CD4-positive, alpha-beta T cell treated with Interleukin-4 for 1 hour (primary cell): ENCODE measurements around the gene PALS1.

Source experiments
- DNase-seq, 2 donors: peaks; one replicate each; pipeline ENCODE4 v3.0.0-alpha.2; 2020 to 2022

The PALS1 gene

GRCh38 chr14:67241411-67242167, at the start of gene PALS1:
Gene PALS1 (plus strand): TSS chr14:67241435. CDS start chr14:67279171, 37,736 bp downstream.
- DNase-seq: no peak

GRCh38 chr14:67191768-67192290, 49.4 kb upstream of the PALS1 start:
- DNase-seq: no peak

DNA sequence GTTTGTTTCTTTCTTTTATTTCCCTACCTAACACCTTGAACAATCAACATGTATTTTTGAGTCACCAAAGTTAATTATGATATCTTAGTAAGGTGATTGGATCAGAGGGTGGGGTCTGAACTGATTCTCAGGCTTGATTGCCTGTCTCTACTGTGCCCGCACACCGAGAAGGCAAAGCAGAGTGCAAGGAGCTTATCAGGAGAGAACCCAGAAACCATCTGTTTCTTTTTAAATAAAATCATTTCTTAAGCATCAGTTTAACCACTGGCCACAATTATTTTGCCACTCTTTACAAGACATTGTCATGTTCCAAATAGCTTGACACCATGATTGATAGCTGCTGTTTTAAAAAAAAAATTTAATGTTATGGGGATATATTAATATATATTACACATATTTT, 48.9 kb upstream of the PALS1 start:
- DNase-seq: no peak

DNA sequence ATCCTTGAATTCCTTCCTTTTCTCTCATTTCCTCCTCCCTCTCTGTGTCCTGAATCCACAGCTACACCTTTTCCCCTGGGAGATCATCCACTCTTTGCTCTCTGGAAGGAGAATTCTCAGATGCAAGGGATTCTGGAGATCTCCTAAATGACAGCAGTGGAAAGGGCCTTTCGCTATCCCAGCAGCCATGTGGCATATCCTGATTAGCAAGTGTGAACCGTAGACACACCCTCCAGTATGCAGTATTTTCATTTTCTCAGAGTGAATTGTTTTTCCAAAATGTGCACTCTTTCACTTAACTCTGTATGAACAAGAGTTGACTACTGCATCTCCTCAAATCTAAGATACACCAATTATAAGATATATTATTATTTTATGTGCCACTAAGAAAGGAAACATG, 46.0 kb upstream of the PALS1 start:
- DNase-seq: no peak

- no peak for DNase-seq
These were observed 42.2 kb upstream of the PALS1 start for GRCh38 chr14:67199016-67199415.

DNA sequence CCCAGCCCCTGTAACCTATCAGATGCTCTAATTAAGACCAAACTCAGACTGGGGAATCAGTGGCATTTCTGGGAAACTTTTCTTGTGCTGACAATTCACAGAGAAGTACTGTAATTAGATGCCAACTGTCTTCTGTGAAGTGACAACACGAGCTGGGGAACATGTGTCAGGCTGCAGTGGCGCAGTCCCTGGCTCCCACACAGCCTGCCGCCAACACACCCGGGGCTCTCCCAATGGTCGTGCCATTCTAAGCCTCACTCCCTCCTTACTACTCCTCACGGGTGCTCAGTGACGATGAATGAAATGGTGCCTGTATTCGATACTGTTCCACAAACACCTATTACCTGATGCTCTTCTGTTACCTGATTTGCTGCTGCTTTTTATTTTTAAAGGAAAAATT, 33.4 kb upstream of the PALS1 start:
- DNase-seq: no peak

- DNase-seq: no peak
These were observed 23.1 kb upstream of the PALS1 start for GRCh38 chr14:67218126-67218525.

GRCh38 chr14:67221248-67221981, 19.8 kb upstream of the PALS1 start:
- DNase-seq: no peak

- no peak for DNase-seq
These were observed 19.3 kb upstream of the PALS1 start for GRCh38 chr14:67221982-67222328.

DNA sequence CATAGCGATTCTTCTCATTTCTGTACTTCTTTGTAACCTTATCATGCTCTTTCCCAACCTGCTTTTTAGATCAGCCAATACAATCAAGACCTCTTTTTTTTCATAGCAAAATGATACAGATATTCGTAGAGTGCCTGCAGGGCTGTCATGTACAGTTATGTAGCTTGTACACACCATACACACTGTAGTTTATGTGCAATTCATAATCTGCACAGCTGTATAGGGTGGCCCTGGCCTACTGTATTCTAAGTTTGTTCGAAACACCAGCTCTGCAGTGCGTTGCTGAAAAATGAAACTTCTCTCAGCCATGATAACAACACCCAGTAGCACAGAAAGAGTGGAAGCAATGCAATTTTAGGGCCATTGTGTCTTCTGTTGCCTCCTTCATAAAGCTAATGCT, 15.7 kb upstream of the PALS1 start:
- DNase-seq: no peak

DNA sequence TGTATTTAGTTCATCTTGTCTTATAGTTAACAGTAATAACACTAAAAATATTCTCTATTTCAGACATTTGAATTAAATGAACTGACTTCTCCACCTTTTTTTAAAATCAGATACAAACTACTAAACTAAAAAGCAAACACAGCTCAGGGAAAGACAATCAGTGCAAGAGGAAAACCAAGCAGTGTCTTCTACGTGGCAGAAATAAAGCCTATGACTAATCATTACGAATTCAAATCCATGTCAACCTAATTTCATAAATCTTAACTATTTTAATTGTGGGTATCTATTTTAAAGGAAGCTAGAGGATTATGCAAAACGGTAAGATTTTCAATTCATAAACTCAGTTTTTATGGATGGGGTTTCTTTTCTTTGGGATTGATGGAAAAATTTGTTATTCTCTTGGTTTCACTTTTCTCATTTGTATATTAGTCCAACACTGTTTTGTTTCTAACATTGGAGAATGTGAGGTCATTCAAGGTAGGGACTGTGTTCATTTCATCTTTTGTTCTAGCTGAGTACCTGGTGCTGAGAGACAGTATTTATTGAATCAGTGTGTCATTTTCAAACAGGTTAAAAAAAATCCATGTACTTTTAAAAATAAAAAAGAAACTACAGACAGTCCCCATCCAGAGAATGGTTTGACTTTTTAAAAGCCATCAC, 12.8 kb upstream of the PALS1 start:
- no peak for DNase-seq

DNA sequence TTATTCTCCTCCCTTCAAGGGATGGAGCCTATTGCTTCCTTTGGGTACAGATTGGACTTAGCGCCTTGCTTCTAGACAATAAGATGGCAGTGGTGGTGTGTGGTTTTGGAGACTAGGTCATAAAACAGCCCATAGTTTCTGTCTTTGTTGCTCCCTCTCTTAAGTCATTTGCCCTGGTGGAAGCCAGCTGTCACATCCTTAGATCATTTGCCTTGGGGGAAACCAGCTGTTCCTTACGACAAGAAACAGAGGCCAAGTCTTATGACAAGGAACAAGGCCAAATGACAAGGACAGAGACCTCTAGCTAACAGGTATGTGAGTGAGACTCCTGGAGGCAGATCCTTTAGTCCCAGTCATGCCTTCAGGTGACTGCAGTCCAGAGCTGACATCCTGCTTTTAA, 9.2 kb upstream of the PALS1 start:
- no peak for DNase-seq

- no peak for DNase-seq
These were observed 8.6 kb upstream of the PALS1 start for GRCh38 chr14:67232621-67233020.

DNA sequence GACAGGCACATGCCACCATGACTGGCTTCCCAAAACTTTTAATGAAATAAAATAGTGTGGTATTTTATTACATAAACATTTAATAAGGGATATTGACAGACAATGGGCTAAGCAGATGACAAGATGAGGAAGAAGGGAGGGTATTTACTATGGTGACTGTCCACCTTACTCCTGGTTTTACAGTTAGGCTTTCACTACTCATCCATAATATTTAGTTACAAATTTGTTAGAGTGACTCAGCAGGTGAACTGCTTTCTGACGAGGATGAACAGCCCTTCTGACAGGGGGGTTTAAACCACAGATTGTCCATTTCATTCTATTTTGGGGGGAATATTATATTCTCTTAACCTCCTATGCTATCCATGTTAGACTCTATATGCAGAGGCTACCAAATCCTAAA, 3.6 kb upstream of the PALS1 start:
- DNase-seq: no peak

DNA sequence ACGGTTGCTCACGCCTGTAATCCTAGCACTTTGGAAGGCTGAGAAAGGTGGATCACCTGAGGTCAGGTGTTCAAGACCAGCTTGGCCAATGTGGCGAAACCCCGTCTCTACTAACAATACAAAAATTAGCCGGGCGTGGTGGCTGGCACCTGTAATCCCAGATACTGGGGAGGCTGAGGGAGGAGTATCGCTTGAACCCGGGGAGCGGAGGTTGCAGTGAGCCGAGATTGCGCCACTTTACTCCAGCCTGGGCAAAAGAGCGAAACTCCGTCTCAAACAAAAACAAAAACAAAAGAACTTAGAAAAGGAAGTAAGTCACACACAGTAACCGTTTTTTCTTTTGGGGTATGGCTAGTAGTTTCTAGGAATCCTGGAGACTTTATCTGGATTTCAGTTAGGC, 1.7 kb upstream of the PALS1 start:
- DNase-seq: no peak

GRCh38 chr14:67240168-67240932, 885 bp upstream of the PALS1 start:
- peak; percentile 14 to 29 for DNase-seq

GRCh38 chr14:67240978-67241410, 241 bp upstream of the PALS1 start:
- peak; percentile 92 for DNase-seq

GRCh38 chr14:67242168-67242420, 859 bp downstream of the PALS1 start:
- no peak for DNase-seq

DNA sequence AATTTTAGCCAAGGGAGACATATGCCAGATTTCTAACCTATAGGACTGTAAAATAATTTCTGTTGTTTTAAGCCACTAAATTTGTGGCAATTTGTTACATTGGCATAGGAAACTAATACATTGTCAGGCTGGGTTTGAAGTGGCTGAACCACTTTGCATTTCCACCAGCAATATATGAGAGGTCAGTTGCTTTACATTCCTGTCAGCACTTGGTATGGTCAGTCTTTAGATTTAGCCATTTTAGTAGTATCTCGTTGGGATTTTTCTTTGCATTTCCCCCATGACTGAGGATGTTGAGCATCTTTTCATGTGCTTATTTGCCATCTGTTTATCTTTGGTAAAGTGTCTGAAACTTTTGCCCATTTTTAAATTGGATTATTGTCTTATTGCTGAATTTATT, 3.9 kb downstream of the PALS1 start:
- no peak for DNase-seq

DNA sequence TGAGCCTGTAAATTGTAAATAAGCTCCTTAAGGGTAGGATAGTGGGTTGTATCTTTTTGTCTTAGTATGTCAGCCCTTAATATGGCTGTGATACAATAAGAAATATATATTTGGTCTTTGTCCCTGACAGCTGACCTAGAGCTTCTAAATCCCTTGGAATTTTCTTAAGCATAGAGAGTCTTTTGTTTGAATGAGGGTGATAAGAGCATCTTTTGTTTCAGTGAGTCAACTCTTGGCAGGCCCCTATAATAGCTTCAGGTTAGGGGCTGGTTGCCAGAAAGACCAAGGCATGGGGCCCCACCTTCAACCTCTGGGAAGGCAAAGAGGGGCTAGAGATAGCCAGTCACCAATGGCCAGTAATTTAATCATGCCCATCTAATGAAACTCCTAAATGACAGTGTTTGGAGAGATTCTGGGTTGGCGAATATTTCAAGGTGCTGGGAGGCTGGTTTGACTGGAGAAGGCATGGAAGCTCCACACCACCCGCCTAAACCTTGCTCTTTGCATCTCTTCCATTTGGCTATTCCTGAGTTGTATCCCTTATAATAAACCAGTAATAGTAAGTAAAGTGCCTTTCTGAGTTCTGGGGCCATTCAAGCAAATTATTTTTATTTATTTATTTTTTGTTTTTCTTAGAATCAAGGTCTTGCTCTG, 10.5 kb downstream of the PALS1 start:
- no peak for DNase-seq

DNA sequence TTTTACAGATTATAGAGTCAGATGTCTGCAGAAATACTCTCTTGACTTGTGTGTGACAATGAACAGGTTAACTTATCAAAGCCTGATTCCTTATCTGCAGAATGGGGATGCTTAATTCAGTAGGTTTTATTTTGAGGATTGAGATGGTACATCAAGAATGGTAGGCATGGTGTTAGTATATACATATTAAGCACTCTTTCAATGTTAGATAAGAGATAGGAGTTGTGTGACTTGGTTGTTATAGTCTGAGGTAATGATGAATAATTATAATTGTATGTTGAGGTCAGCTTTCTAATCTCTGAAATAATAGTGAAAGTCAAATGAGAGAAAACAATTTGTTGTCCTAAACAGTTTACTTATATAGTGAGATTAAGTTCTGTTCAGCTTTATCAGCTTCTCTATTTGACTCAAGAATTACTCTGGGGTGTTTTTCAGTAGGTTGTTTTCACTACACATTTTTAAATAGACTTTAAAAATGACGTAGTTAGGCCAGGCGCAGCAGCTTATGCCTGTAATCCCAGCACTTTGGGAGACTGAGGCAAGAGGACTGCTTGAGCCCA, 11.9 kb downstream of the PALS1 start:
- DNase-seq: no peak

DNA sequence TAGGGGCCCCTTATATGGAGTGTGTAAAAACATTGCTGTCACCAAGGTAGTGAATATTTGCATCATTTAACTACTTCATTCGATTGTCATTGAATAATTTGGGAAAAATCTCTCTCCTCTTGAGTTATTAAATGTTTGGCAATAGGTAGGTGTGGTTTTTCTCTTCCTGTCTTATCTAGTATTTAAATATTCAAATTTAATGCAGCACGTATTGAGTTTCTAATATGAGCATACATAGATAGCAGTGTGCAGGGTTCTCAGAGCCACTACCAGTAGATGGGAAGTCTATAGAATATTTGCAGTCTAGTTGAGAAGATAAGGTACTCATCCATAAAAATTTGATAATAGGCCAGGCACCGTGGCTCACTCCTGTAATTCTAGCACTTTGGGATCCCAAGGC, 16.7 kb downstream of the PALS1 start:
- DNase-seq: no peak
